Esophagus muscularis mucosa (tissue), 4 donors: ENCODE data around the gene PSMA2.
A peak's percentile ranks its signal among the peaks of the same experiment; 100 is the strongest.

Experiments
- CTCF ChIP-seq, 3 experiments: fragments of 200-600 bp in 2 of 3; fragments of 450-650 bp in 1 of 3; sonication (generic) in 2 of 3; IDR thresholded peaks; one replicate each; pipeline ENCODE4 v1.5.1; 2017 to 2019; ENCODE audit warnings: antibody characterized with exemption in 3 of 3, mild to moderate bottlenecking in 2 of 3, moderate library complexity in 1 of 3
- EP300 ChIP-seq: sonication (generic); formaldehyde crosslinking; IDR thresholded peaks from one replicate; pipeline ENCODE4 v1.6.1; 2017; ENCODE audit warnings: antibody characterized with exemption
- POLR2A ChIP-seq: fragments of 450-650 bp; IDR thresholded peaks from one replicate; pipeline ENCODE4 v1.6.1; 2017; ENCODE audit warnings: antibody characterized with exemption, moderate library complexity, mild to moderate bottlenecking, low read depth
- POLR2AphosphoS5 ChIP-seq, 2 donors: sonication (generic); formaldehyde crosslinking; IDR thresholded peaks; one replicate each; pipeline ENCODE4 v1.6.1; 2017; ENCODE audit warnings: antibody characterized with exemption in 2 of 2

DNA sequence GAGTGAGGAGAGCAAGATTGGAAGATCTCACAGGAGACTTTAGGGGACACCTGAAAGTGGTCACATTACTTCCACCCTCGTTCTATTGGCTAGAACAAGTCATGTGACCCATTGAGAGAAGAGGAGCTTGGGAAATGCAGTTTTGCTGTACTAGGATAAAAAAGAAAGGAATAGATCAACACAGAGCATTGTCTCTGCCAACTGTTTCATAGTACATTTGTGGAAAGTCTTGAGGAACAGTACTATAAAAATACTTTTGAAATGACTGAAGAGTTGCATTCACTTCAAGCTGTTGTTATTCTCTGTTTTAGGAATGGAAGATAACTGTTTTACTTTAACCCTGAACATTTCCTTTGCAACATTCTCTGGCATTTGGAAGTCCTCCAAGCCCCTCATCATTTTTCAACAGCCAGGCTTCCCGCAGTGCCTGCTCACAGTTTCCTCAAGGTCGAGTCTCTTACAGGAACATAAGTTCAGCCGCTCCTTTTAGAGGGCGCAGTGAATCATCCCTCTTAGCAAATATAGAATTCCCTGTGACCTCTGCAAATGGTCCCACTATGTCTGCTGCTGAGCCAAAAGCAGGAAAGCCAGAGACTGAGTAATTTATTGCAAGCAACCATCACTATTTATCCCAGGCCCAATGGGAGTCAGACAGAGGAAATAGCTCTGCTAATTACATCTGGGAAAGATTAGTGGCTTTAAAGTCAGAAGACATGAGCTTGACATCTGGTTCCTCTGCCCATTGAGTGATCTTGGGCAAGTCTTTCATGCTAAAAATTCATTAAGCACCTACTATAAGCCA is 40.9 kb upstream of the PSMA2 start:
- TF ChIP-seq POLR2AphosphoS5 (IDR thresholded peaks at IDR 0.05): peak; percentile 43 to 78
- TF ChIP-seq CTCF (IDR thresholded peaks at IDR 0.05): no peak
- peak; percentile 31 for TF ChIP-seq EP300
- TF ChIP-seq POLR2A: no peak
